ENCODE measurements around the gene KCNQ1. TPM values are rescaled to one million over a fixed set of nuclear protein-coding genes. Genes with fewer than 3 reads are reported as not detected.

The KCNQ1 gene
- polyA plus RNA-seq, 4 donors = 18.4 to 54.4 (median 21.3) TPM

GRCh38 chr11:2812371-2812991 lies 367.7 kb downstream of the KCNQ1 start:
- WGBS, 3 donors = 32 to 74% (median 68%) methylated on average over 16 to 17 of the region's 17 CpGs
- Histone ChIP-seq H3K9me3 (ENCODE audit: control insufficient read depth in 2 of 2, insufficient read depth in 1 of 2, low read depth in 1 of 2, low read length in 1 of 2) (peaks cover 1 to 17% of the 10 kb centered on the region in 2 donors), H3K36me3 (ENCODE audit: control insufficient read depth in 3 of 3, insufficient read depth in 2 of 3, low read depth in 1 of 3, low read length in 3 of 3) (peaks cover 0 to 4% (median 0%) of the 10 kb centered on the region in 3 donors), H3K4me3 (ENCODE audit: low read depth in 1 of 3, low read length in 3 of 3) (no peak overlapping the region), H3K27me3 (ENCODE audit: control insufficient read depth in 3 of 3, insufficient read depth in 3 of 3, low read length in 3 of 3) (no peaks in the 10 kb centered on the region), H3K4me1 (ENCODE audit: control insufficient read depth in 3 of 3, insufficient read depth in 2 of 3, low read depth in 1 of 3, low read length in 2 of 3) (peaks cover 0 to 24% (median 0%) of the 10 kb centered on the region in 3 donors), H3K27ac (ENCODE audit: low read depth in 1 of 3, low read length in 2 of 3) (peak overlapping the region in 1 of 3 donors; percentile 8)
- FAIRE-seq = no peak
- peak in 1 of 2 donors; percentile 45 for DNase-seq

GRCh38 chr11:2813141-2813908 lies 368.5 kb downstream of the KCNQ1 start:
- 64 to 77% (median 70%) methylated on average over 14 of the region's 14 CpGs for WGBS, 3 donors
- Histone ChIP-seq H3K27ac (ENCODE audit: low read depth in 1 of 3, low read length in 2 of 3) (no peak overlapping the region), H3K4me1 (ENCODE audit: control insufficient read depth in 3 of 3, insufficient read depth in 2 of 3, low read depth in 1 of 3, low read length in 2 of 3) (peaks cover 0 to 24% (median 0%) of the 10 kb centered on the region in 3 donors), H3K36me3 (ENCODE audit: control insufficient read depth in 3 of 3, insufficient read depth in 2 of 3, low read depth in 1 of 3, low read length in 3 of 3) (peaks cover 0 to 4% (median 0%) of the 10 kb centered on the region in 3 donors), H3K4me3 (ENCODE audit: low read depth in 1 of 3, low read length in 3 of 3) (no peak overlapping the region), H3K27me3 (ENCODE audit: control insufficient read depth in 3 of 3, insufficient read depth in 3 of 3, low read length in 3 of 3) (no peaks in the 10 kb centered on the region), H3K9me3 (ENCODE audit: control insufficient read depth in 2 of 2, insufficient read depth in 1 of 2, low read depth in 1 of 2, low read length in 1 of 2) (peaks cover 1 to 19% of the 10 kb centered on the region in 2 donors)
- no peak for FAIRE-seq
- DNase-seq = peak in 1 of 2 donors; percentile 26

- Histone ChIP-seq H3K36me3 (ENCODE audit: control insufficient read depth in 3 of 3, insufficient read depth in 2 of 3, low read depth in 1 of 3, low read length in 3 of 3) (peaks cover 0 to 4% (median 0%) of the 10 kb centered on the region in 3 donors), H3K9me3 (ENCODE audit: control insufficient read depth in 2 of 2, insufficient read depth in 1 of 2, low read depth in 1 of 2, low read length in 1 of 2) (peaks cover 1 to 26% of the 10 kb centered on the region in 2 donors), H3K27me3 (ENCODE audit: control insufficient read depth in 3 of 3, insufficient read depth in 3 of 3, low read length in 3 of 3) (no peaks in the 10 kb centered on the region), H3K4me1 (ENCODE audit: control insufficient read depth in 3 of 3, insufficient read depth in 2 of 3, low read depth in 1 of 3, low read length in 2 of 3) (peaks cover 0 to 24% (median 0%) of the 10 kb centered on the region in 3 donors), H3K4me3 (ENCODE audit: low read depth in 1 of 3, low read length in 3 of 3) (no peak overlapping the region), H3K27ac (ENCODE audit: low read depth in 1 of 3, low read length in 2 of 3) (no peak overlapping the region)
- no peak for DNase-seq
- 90 to 98% (median 95%) methylated on average over 1 of the region's 1 CpG for WGBS, 3 donors
- no peak for FAIRE-seq
These were observed 369.2 kb downstream of the KCNQ1 start for GRCh38 chr11:2813968-2814367.

GRCh38 chr11:2814751-2815150 lies 369.9 kb downstream of the KCNQ1 start:
- Histone ChIP-seq H3K27ac (ENCODE audit: low read depth in 1 of 3, low read length in 2 of 3) (no peak overlapping the region), H3K9me3 (ENCODE audit: control insufficient read depth in 2 of 2, insufficient read depth in 1 of 2, low read depth in 1 of 2, low read length in 1 of 2) (peaks cover 1 to 29% of the 10 kb centered on the region in 2 donors), H3K27me3 (ENCODE audit: control insufficient read depth in 3 of 3, insufficient read depth in 3 of 3, low read length in 3 of 3) (no peaks in the 10 kb centered on the region), H3K4me1 (ENCODE audit: control insufficient read depth in 3 of 3, insufficient read depth in 2 of 3, low read depth in 1 of 3, low read length in 2 of 3) (peaks cover 0 to 24% (median 0%) of the 10 kb centered on the region in 3 donors), H3K4me3 (ENCODE audit: low read depth in 1 of 3, low read length in 3 of 3) (no peak overlapping the region), H3K36me3 (ENCODE audit: control insufficient read depth in 3 of 3, insufficient read depth in 2 of 3, low read depth in 1 of 3, low read length in 3 of 3) (peaks cover 0 to 4% (median 0%) of the 10 kb centered on the region in 3 donors)
- WGBS, 3 donors = 87 to 99% (median 90%) methylated on average over 5 of the region's 5 CpGs
- FAIRE-seq = no peak
- no peak for DNase-seq

- H3K27ac ChIP-seq (ENCODE audit: low read depth in 1 of 3, low read length in 2 of 3) = no peak overlapping the region
- H3K9me3 ChIP-seq (ENCODE audit: control insufficient read depth in 2 of 2, insufficient read depth in 1 of 2, low read depth in 1 of 2, low read length in 1 of 2) = peaks cover 1 to 31% of the 10 kb centered on the region in 2 donors
- peaks cover 0 to 3% (median 0%) of the 10 kb centered on the region in 3 donors for H3K36me3 ChIP-seq (ENCODE audit: control insufficient read depth in 3 of 3, insufficient read depth in 2 of 3, low read depth in 1 of 3, low read length in 3 of 3)
- no peaks in the 10 kb centered on the region for H3K27me3 ChIP-seq (ENCODE audit: control insufficient read depth in 3 of 3, insufficient read depth in 3 of 3, low read length in 3 of 3)
- WGBS, 3 donors = 95 to 98% (median 97%) methylated on average over 16 of the region's 16 CpGs
- no peak for DNase-seq
- no peak for FAIRE-seq
- H3K4me1 ChIP-seq (ENCODE audit: control insufficient read depth in 3 of 3, insufficient read depth in 2 of 3, low read depth in 1 of 3, low read length in 2 of 3) = peaks cover 0 to 20% (median 0%) of the 10 kb centered on the region in 3 donors
- no peak overlapping the region for H3K4me3 ChIP-seq (ENCODE audit: low read depth in 1 of 3, low read length in 3 of 3)
These were observed 371.1 kb downstream of the KCNQ1 start for GRCh38 chr11:2815762-2816496.

GRCh38 chr11:2816523-2816922 lies 371.7 kb downstream of the KCNQ1 start:
- Histone ChIP-seq H3K27ac (ENCODE audit: low read depth in 1 of 3, low read length in 2 of 3) (no peak overlapping the region), H3K4me3 (ENCODE audit: low read depth in 1 of 3, low read length in 3 of 3) (no peak overlapping the region), H3K36me3 (ENCODE audit: control insufficient read depth in 3 of 3, insufficient read depth in 2 of 3, low read depth in 1 of 3, low read length in 3 of 3) (peaks cover 0 to 3% (median 0%) of the 10 kb centered on the region in 3 donors), H3K9me3 (ENCODE audit: control insufficient read depth in 2 of 2, insufficient read depth in 1 of 2, low read depth in 1 of 2, low read length in 1 of 2) (peaks cover 1 to 31% of the 10 kb centered on the region in 2 donors), H3K4me1 (ENCODE audit: control insufficient read depth in 3 of 3, insufficient read depth in 2 of 3, low read depth in 1 of 3, low read length in 2 of 3) (peaks cover 0 to 15% (median 0%) of the 10 kb centered on the region in 3 donors), H3K27me3 (ENCODE audit: control insufficient read depth in 3 of 3, insufficient read depth in 3 of 3, low read length in 3 of 3) (no peaks in the 10 kb centered on the region)
- 82 to 96% (median 94%) methylated on average over 2 of the region's 2 CpGs for WGBS, 3 donors
- no peak for FAIRE-seq
- DNase-seq = no peak

- no peak overlapping the region for H3K27ac ChIP-seq (ENCODE audit: low read depth in 1 of 3, low read length in 2 of 3)
- peaks cover 0 to 3% (median 0%) of the 10 kb centered on the region in 3 donors for H3K36me3 ChIP-seq (ENCODE audit: control insufficient read depth in 3 of 3, insufficient read depth in 2 of 3, low read depth in 1 of 3, low read length in 3 of 3)
- peaks cover 1 to 31% of the 10 kb centered on the region in 2 donors for H3K9me3 ChIP-seq (ENCODE audit: control insufficient read depth in 2 of 2, insufficient read depth in 1 of 2, low read depth in 1 of 2, low read length in 1 of 2)
- no peak for DNase-seq
- WGBS, 3 donors = 77 to 90% (median 84%) methylated on average over 15 of the region's 15 CpGs
- peaks cover 0 to 10% (median 0%) of the 10 kb centered on the region in 3 donors for H3K4me1 ChIP-seq (ENCODE audit: control insufficient read depth in 3 of 3, insufficient read depth in 2 of 3, low read depth in 1 of 3, low read length in 2 of 3)
- no peak overlapping the region for H3K4me3 ChIP-seq (ENCODE audit: low read depth in 1 of 3, low read length in 3 of 3)
- no peak for FAIRE-seq
- no peaks in the 10 kb centered on the region for H3K27me3 ChIP-seq (ENCODE audit: control insufficient read depth in 3 of 3, insufficient read depth in 3 of 3, low read length in 3 of 3)
These were observed 372.2 kb downstream of the KCNQ1 start for GRCh38 chr11:2816941-2817421.

GRCh38 chr11:2817431-2817830 lies 372.6 kb downstream of the KCNQ1 start:
- H3K9me3 ChIP-seq (ENCODE audit: control insufficient read depth in 2 of 2, insufficient read depth in 1 of 2, low read depth in 1 of 2, low read length in 1 of 2) = peaks cover 1 to 36% of the 10 kb centered on the region in 2 donors
- peaks cover 0 to 6% (median 0%) of the 10 kb centered on the region in 3 donors for H3K4me1 ChIP-seq (ENCODE audit: control insufficient read depth in 3 of 3, insufficient read depth in 2 of 3, low read depth in 1 of 3, low read length in 2 of 3)
- DNase-seq = no peak
- peaks cover 0 to 3% (median 0%) of the 10 kb centered on the region in 3 donors for H3K36me3 ChIP-seq (ENCODE audit: control insufficient read depth in 3 of 3, insufficient read depth in 2 of 3, low read depth in 1 of 3, low read length in 3 of 3)
- no peaks in the 10 kb centered on the region for H3K27me3 ChIP-seq (ENCODE audit: control insufficient read depth in 3 of 3, insufficient read depth in 3 of 3, low read length in 3 of 3)
- H3K4me3 ChIP-seq (ENCODE audit: low read depth in 1 of 3, low read length in 3 of 3) = no peak overlapping the region
- no peak for FAIRE-seq
- no peak overlapping the region for H3K27ac ChIP-seq (ENCODE audit: low read depth in 1 of 3, low read length in 2 of 3)
- 85 to 93% (median 90%) methylated on average over 6 of the region's 6 CpGs for WGBS, 3 donors

Measured in small intestine (tissue), 7 donors.